Measurements from ENCODE around the gene SND1.

DNA sequence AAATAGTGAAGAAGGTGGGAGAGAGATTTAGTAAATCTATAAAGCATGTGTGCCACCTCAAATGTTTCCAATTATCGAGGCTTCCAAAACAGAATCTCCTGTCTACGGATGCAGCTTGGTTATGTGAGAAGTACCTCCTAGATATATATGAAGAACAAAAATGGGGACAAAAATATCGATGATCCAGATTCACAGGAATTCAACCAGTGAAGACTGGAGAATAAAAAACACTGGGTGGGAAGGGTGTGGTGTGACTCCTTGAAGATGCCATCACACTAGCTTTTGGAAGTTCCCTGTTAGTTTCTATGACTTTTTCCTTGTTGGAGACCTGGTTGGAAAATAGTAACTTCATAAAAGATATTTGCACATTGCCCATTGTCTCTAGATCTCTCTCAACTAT lies 226.8 kb downstream of the SND1 start:
- no peak for TF ChIP-seq BACH2 (CRISPR knock-in tag; IDR thresholded peaks at IDR 0.05; ENCODE audit: borderline replicate concordance)
- TF ChIP-seq, protein P1, sequence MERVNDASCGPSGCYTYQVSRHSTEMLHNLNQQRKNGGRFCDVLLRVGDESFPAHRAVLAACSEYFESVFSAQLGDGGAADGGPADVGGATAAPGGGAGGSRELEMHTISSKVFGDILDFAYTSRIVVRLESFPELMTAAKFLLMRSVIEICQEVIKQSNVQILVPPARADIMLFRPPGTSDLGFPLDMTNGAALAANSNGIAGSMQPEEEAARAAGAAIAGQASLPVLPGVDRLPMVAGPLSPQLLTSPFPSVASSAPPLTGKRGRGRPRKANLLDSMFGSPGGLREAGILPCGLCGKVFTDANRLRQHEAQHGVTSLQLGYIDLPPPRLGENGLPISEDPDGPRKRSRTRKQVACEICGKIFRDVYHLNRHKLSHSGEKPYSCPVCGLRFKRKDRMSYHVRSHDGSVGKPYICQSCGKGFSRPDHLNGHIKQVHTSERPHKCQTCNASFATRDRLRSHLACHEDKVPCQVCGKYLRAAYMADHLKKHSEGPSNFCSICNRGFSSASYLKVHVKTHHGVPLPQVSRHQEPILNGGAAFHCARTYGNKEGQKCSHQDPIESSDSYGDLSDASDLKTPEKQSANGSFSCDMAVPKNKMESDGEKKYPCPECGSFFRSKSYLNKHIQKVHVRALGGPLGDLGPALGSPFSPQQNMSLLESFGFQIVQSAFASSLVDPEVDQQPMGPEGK (CRISPR knock-in tag; IDR thresholded peaks at IDR 0.05; ENCODE audit: borderline replicate concordance): no peak
- TF ChIP-seq CSDC2 (CRISPR knock-in tag; IDR thresholded peaks at IDR 0.05): no peak
